ENCODE measurements around the gene JUNB. TPM values are rescaled to one million over a fixed set of nuclear protein-coding genes. Genes with fewer than 3 reads are reported as not detected.

Gene JUNB
- total RNA-seq, 1 experiment from 2014 or later, result 194 TPM

GRCh38 chr19:12800466-12800770, 9.1 kb downstream of the JUNB start:
- Histone ChIP-seq H3K79me2 (ENCODE audit: insufficient read depth, low read length) (peaks cover 25% of the 10 kb centered on the region), H3K4me3 (replicated peaks in 1 of 2; ENCODE audit: low read depth in 1 of 2, low read length in 2 of 2) (peak overlapping the region; percentile 93 to 97), H3K4me2 (ENCODE audit: low read length) (peak overlapping the region; percentile 100), H3K4me1 (ENCODE audit: control insufficient read depth in 1 of 2, insufficient read depth in 2 of 2, low read length in 2 of 2) (peaks cover 19 to 42% of the 10 kb centered on the region in 2 experiments), H3K27me3 (ENCODE audit: insufficient read depth, low read length) (no peaks in the 10 kb centered on the region), H3K9ac (ENCODE audit: low read length) (peak overlapping the region; percentile 94), H3K9me2 (ENCODE audit: insufficient read depth) (no peaks in the 10 kb centered on the region), H4K20me1 (ENCODE audit: insufficient read depth) (no peaks in the 10 kb centered on the region), H3K36me3 (ENCODE audit: control insufficient read depth in 1 of 2, insufficient read depth in 2 of 2, low read length in 2 of 2) (peaks cover 4 to 19% of the 10 kb centered on the region in 2 experiments; a peak in 3 of 4 replicates), H3K27ac (ENCODE audit: low read depth, low read length) (peak overlapping the region; percentile 86), H3K9me3 (ENCODE audit: control insufficient read depth in 1 of 2, insufficient read depth in 1 of 2, low read depth in 1 of 2, low read length in 2 of 2) (no peaks in the 10 kb centered on the region), H2AFZ (ENCODE audit: low read depth, low read length, poor library complexity, severe bottlenecking) (no peak overlapping the region)
- ATAC-seq (no peak), DNase-seq (ENCODE audit: low read depth, low spot score) (no peak)
- ChIA-PET RAD21 (ENCODE audit: low non-redundant PET in 1 of 2, low total read pairs in 2 of 2, uncharacterized antibody in 2 of 2, unreplicated experiment in 2 of 2) (no interaction called here), CTCF (interaction anchor here (0.9 to 6.4 kb wide), 4 partner anchors 25 to 294 kb away, joined by 3 to 87 read pairs (median 4); partner anchors contain the start of gene HOOK2), POLR2A (interaction anchor here (1.2 to 1.4 kb wide), 2 partner anchors 9 to 30 kb away, joined by 3 to 5 read pairs; partner anchors contain the start of gene JUNB)
- BruUV-seq (replicated peaks), result no TSS peak
- TF ChIP-seq ATF3 (IDR thresholded peaks at IDR 0.05) (no peak), SP1 (IDR thresholded peaks at IDR 0.05; ENCODE audit: low read depth) (no peak), FOSL1 (IDR thresholded peaks at IDR 0.05; ENCODE audit: low read depth) (no peak)
- intact Hi-C loops (cut with micrococcal nuclease), result loop anchor here (5.0 kb wide), 1 partner anchor 37 kb away; the partner anchor contains the start of gene MAST1

- ChIA-PET POLR2A (interaction anchor here (0.8 to 1.4 kb wide), 3 partner anchors 9 to 43 kb away, joined by 3 to 5 read pairs (median 3); partner anchors contain the start of gene JUNB), RAD21 (ENCODE audit: low non-redundant PET in 1 of 2, low total read pairs in 2 of 2, uncharacterized antibody in 2 of 2, unreplicated experiment in 2 of 2) (no interaction called here), CTCF (interaction anchor here (0.9 to 1.1 kb wide), 3 partner anchors 26 to 293 kb away, joined by 3 to 4 read pairs (median 3); partner anchors contain the start of gene HOOK2)
- no peaks in the 10 kb centered on the region for H3K9me2 ChIP-seq (ENCODE audit: insufficient read depth)
- H3K27ac ChIP-seq (ENCODE audit: low read depth, low read length), result peak overlapping the region; percentile 86
- H3K4me3 ChIP-seq (replicated peaks in 1 of 2; ENCODE audit: low read depth in 1 of 2, low read length in 2 of 2), result peak overlapping the region; percentile 93 to 97
- TF ChIP-seq SP1 (IDR thresholded peaks at IDR 0.05; ENCODE audit: low read depth) (no peak), TCF7L2 (IDR thresholded peaks at IDR 0.05; ENCODE audit: borderline replicate concordance, extremely low read depth, insufficient read depth, insufficient read length) (peak; percentile 86)
- DNase-seq (ENCODE audit: low read depth, low spot score) (no peak), ATAC-seq (peak; percentile 11)
- H3K27me3 ChIP-seq (ENCODE audit: insufficient read depth, low read length), result no peaks in the 10 kb centered on the region
- no peaks in the 10 kb centered on the region for H4K20me1 ChIP-seq (ENCODE audit: insufficient read depth)
- H3K36me3 ChIP-seq (ENCODE audit: control insufficient read depth in 1 of 2, insufficient read depth in 2 of 2, low read length in 2 of 2), result peaks cover 4 to 19% of the 10 kb centered on the region in 2 experiments; a peak in 3 of 4 replicates
- peak overlapping the region; percentile 100 for H3K4me2 ChIP-seq (ENCODE audit: low read length)
- no peak overlapping the region for H2AFZ ChIP-seq (ENCODE audit: low read depth, low read length, poor library complexity, severe bottlenecking)
- peaks cover 17 to 40% of the 10 kb centered on the region in 2 experiments for H3K4me1 ChIP-seq (ENCODE audit: control insufficient read depth in 1 of 2, insufficient read depth in 2 of 2, low read length in 2 of 2)
- intact Hi-C loops (cut with micrococcal nuclease), result loop anchor here (5.0 kb wide), 1 partner anchor 36 kb away; the partner anchor contains the start of gene MAST1
- TSS peak; percentile 54 for BruUV-seq (replicated peaks)
- H3K79me2 ChIP-seq (ENCODE audit: insufficient read depth, low read length), result peaks cover 25% of the 10 kb centered on the region
- peak overlapping the region; percentile 94 for H3K9ac ChIP-seq (ENCODE audit: low read length)
- no peaks in the 10 kb centered on the region for H3K9me3 ChIP-seq (ENCODE audit: control insufficient read depth in 1 of 2, insufficient read depth in 1 of 2, low read depth in 1 of 2, low read length in 2 of 2)
These were observed 9.7 kb downstream of the JUNB start for GRCh38 chr19:12800923-12801465.
